HG02623 (cell line): ENCODE measurements around the gene RAX2.
"Not testable (repeated sequence)": the region's sequence is repeated elsewhere in the genome, so short reads cannot be mapped to it uniquely, and the experiment has no call there.

Experiments
- ATAC-seq: cut with Tn5 transposase; IDR thresholded peaks from one replicate; pipeline ENCODE4 v1.9.1; 2021; ENCODE audit warnings: moderate library complexity; ENCODE audit not compliant: unreplicated experiment

RAX2 gene

DNA sequence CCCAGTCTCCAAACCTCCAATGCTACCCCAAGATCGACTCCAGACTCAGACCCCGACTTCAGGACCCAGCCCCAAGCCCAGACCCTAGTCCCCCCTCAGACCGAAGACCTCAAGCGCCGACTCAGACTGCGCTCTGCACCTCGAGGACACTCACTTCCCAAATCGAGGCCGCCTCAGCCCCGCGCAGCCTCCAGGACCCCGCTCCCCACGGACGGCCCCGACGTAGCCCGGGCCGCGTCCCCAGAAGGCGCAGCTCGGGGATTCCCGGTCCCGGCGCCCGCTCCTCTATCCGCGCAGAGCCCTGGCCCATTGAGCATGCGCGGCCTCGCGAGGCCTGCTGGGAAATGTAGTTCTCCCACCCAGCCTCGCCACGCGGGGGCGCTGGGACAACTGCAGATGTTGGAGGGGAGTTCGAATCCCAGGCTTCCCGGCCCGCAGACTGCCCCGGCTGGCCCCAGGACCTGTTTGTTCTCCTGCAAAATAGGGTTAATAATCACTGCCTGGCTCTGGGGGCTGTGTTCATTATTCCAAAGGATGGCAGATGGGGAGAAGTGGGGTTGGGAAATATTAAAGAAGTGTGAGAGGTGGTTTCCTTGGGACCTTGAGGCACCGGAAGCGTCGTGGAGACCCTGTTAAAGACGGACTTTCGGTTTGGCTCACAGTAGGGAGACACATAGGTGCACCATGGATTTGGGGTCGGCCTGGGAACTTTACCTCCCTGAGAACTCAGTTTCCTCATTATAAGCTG is 10.5 kb downstream of the RAX2 start, which contains the start of gene APBA3:
Gene APBA3, minus strand, starts transcription at position 311 of the 748 bp plus-strand sequence. CDS start 1,428 bp downstream, outside the sequence.
- peak; percentile 41 for ATAC-seq

- ATAC-seq = no peak
These were observed 11.1 kb downstream of the RAX2 start for GRCh38 chr19:3760871-3761361.

DNA sequence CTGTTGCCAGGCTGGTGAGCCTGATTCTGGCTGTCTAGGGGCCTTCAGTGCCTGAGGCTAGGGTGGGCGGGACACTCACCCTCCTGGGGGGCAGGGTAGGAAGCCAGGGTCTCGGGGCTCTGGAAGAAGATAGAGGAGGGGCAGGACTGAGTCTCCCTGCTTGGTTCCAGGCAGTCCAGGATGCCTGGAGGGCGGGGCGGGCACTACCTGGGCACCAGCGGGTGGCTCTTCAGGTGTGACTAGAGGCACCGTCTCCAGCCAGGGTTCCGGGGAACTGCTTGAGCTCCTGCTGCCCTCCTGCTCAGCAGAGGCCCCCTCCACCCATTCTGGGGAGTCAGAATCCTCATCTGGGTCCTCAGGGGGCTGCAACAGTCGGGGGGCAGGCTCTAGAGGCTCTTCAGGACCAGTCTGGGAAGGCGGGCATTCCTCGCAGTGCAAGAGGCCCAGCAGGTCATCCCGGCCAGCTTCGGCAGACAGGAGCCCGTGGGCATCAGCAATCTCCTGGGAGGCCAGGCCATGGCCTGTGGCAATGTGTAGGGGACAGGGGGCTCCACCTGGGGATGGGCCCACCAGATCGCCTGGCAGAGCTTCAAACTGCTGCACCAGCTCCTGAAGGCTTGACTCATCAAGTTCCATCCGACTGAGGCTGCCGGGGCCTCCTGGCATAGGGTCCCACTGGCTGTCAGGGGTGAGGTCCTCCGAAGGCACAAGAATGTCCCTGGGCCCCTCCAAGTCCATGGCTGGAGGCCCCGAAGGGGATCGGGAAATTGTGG is 12.4 kb downstream of the RAX2 start:
- no peak for ATAC-seq

DNA sequence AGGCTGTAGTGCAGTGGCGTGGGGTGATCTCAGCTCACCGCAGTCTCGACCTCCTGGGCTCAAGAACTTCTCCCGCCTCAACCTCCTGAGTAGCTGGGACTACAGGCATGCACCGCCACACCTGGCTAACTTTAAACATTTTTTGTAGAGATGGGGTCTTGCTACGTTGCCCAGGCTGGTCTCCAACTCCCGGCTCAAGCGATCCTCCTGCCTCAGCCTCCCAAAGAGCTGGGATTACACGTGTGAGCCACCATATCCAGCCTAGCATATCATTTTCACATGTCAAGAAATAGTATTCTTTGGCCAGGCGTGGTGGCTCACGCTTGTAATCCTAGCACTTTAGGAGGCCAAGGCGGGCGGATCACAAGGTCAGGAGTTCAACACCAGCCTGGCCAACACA is 13.7 kb downstream of the RAX2 start:
- ATAC-seq = not testable (repeated sequence)

- ATAC-seq = not testable (repeated sequence)
These were observed 14.3 kb downstream of the RAX2 start for GRCh38 chr19:3757705-3758104.

DNA sequence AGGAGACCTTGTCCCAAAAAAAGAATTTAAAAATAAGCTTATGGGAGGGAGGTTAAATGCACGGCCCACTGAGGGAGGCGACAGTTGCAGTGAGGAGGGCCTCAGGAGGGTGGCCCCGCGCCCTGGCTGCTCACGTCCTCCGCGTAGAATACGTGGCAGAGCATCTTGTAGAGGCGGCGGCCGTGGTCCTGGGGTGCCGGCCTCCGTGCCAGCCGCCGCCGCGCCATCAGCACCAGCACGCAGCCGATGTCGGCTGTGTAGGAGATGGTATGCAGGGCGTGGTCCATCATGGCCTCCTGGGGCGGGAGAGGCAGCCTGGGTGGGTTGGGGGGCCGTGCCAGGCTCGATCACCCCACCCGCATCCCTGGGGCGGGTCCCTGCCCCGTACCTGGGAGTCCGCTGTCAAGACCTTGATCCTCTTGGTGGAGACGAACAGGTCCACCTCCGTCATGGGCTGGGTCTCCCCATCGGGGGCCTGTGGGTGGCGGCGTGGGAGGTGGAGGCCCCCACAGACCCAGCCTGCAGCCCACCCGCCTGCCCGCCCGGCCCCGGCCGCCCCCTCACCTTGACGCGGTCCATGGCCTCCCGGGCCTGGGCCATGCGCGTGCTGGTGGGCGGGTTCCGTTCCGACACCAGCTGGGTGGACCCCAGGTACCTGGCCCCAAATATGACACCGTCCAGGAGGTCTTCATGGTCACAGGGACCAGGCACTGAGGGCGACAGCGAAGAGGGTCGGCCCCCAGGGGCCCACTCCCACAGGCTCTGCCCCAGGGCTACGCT is 18.2 kb downstream of the RAX2 start:
- no peak for ATAC-seq

DNA sequence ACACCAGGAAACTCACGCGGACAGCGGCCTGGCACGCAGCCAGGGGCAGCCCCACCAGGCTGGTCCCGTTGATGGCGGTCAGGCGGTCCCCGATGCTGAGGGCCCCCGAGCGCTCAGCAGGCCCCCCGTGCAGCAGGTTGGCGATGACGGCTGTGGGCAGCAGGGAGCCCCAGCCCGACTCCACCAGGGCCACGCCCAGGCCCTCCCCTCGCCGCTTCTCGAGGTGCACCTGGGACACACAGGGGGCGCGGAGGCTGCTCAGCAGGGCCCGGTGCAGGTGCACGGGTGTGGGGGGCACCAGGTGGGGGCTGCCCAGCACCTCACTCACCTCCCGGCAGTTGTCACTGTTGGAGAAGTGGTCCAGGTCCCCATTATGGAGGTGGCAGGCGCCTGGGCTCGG is 19.5 kb downstream of the RAX2 start:
- no peak for ATAC-seq

DNA sequence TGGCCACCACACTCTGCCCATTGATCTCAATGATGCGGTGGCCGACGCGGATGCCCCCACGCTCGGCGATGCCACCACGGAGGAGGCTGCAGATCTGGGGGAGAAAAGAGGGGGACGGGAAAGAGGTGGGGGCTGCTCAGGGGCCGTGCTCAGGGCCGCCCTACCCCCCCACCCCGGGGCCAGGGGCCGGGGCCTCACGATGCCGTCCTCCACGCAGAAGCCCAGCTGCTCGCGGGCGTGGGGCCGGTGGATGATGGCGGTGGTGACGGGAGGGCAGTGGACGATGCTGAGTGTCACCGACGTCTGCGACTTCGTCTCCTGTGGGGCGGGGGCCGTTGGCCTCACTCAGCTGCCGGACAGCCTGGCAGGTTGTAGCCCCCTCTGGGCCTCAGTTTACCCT is 20.8 kb downstream of the RAX2 start:
- ATAC-seq = no peak

- ATAC-seq = no peak
These were observed 21.8 kb downstream of the RAX2 start for GRCh38 chr19:3750211-3750610.

- no peak for ATAC-seq
These were observed 23.1 kb downstream of the RAX2 start for GRCh38 chr19:3748965-3749364.

DNA sequence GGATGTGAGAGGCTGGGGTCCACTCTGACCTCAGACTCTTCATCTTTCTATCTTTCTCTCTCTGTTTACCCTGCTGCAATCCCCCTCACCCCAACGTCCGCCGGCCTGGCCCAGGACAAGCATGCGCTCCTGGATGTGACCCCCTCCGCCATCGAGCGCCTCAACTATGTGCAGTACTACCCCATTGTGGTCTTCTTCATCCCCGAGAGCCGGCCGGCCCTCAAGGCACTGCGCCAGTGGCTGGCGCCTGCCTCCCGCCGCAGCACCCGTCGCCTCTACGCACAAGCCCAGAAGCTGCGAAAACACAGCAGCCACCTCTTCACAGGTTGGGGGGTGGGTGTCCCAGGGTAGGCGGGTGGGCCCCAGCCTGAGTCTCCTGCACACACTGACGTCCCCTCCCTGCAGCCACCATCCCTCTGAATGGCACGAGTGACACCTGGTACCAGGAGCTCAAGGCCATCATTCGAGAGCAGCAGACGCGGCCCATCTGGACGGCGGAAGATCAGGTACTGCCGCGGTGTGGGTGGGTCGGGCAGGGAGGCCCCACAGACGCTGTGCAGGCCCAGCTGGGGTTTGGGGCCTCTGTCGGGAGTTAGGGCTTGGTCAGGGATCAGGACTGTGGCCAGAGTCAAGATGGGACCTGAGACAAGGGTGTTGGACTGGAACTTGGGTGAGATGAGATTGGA is 25.5 kb downstream of the RAX2 start:
- no peak for ATAC-seq

DNA sequence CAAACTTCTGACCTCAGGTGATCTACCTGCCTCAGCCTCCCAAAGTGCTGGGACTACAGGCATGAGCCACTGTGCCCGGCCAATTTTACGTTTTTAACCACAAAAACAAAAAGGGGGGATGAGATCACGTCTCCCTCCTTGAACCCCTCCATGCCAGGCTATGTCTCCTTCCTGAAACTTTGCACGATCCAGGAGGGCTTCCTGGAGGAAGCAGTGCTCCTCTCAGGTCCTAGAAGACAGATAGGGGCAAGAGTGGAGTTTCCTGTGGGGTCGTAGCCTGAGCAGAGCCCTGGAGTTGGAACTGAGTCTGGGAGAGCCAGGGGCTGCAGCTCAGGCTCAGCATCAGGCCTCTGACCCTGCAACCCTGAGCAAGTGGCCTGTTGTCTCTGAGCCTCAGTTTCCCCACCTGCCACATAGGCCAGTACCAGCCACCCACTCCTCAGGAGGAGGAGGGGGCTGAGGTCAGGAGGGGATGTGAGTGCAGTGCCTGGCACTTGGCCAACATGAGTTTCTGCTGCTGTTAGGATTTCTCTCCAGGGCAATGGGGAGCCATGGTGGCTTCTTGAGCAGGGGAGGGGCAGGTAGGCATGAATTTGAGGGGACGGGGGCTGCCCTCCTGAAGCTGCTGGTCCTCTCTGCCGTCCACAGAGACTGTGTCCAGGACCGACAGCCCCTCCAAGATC is 26.5 kb downstream of the RAX2 start:
- no peak for ATAC-seq

- no peak for ATAC-seq
These were observed 28.5 kb downstream of the RAX2 start for GRCh38 chr19:3743486-3743885.

DNA sequence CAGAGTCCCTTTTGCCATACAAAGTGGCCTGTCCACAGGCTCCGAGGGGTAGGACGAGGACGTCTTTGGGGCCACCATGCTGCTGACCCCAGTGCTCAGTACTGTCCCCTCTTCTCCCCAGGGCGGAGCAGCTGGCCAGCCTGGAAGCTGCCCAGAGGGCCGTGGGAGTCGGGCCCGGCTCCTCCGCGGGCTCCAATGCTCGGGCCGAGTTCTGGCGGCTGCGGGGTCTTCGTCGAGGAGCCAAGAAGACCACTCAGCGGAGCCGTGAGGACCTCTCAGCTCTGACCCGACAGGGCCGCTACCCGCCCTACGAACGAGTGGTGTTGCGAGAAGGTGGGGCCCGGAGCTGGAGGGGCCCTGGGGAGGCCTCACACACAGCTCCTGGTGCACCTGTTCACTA is 31.6 kb downstream of the RAX2 start:
- ATAC-seq = no peak

- ATAC-seq = no peak
These were observed 33.4 kb downstream of the RAX2 start for GRCh38 chr19:3738477-3739220.

GRCh38 chr19:3737487-3738205 is 34.4 kb downstream of the RAX2 start:
- ATAC-seq = no peak

DNA sequence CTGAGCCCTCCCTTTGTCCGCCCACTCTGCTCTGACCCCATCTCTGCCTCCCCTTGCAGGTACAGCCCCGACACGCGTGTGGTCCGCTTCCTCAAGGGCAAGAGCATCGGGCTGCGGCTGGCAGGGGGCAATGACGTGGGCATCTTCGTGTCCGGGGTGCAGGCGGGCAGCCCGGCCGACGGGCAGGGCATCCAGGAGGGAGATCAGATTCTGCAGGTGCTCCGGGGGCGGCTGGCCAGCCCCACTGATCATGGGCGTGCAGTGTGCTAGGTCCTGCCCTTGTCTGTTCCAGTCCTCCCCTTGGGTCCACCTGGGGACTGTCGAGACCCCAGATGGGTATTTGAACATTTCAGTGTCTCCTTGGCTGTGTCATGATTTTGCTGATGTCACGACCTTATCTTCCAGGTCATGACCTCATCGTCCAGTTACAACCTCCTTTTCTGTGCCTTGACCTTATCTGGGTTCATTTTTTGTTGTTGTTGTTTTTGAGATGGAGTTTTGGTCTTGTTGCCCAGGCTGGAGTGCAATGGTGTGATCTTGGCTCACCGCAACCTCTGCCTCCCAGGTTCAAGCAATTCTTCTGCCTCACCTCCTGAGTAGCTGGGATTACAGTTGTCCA is 35.8 kb downstream of the RAX2 start:
- ATAC-seq = no peak

- ATAC-seq = no peak
These were observed 37.8 kb downstream of the RAX2 start for GRCh38 chr19:3734310-3734600.
